Calu3 (cell line): ENCODE results near the gene PI4KA. TPM values are rescaled to one million over a fixed set of nuclear protein-coding genes. Genes with fewer than 3 reads are reported as not detected.

Experiments used
- BruUV-seq: library from RNA; stranded (reverse); fragments of 400-500 nt; replicated peaks from 2 replicates; lab custom pipeline; 2021; lab: Mats Ljungman, UMichigan
- CTCF ChIA-PET: fragments of 300-600 bp; sonication (Branson Sonifier 250); formaldehyde crosslinking; loops from one replicate; lab custom pipeline; 2022; ENCODE audit warnings: antibody characterized with exemption; lab: Charles Lee
- DNase-seq: peaks from one replicate; pipeline ENCODE4 v3.0.0; 2022
- H3K27ac Mint-ChIP-seq: one replicate; pipeline ENCODE4 v1.8.0; 2022; ENCODE audit warnings: mixed read lengths; ENCODE audit not compliant: unreplicated experiment
- H3K27me3 Mint-ChIP-seq: one replicate; pipeline ENCODE4 v1.8.0; 2022; ENCODE audit warnings: mixed read lengths; ENCODE audit not compliant: unreplicated experiment
- H3K36me3 Mint-ChIP-seq: one replicate; pipeline ENCODE4 v1.8.0; 2022; ENCODE audit warnings: mild to moderate bottlenecking, moderate library complexity, mixed read lengths; ENCODE audit not compliant: insufficient read depth, unreplicated experiment
- H3K4me1 Mint-ChIP-seq: one replicate; pipeline ENCODE4 v1.8.0; 2022; ENCODE audit warnings: mild to moderate bottlenecking, low read depth, mixed read lengths; ENCODE audit not compliant: unreplicated experiment
- H3K4me3 Mint-ChIP-seq: one replicate; pipeline ENCODE4 v1.8.0; 2022; ENCODE audit warnings: mild to moderate bottlenecking, low read depth, moderate library complexity, mixed read lengths; ENCODE audit not compliant: unreplicated experiment
- H3K9me3 Mint-ChIP-seq: one replicate; pipeline ENCODE4 v1.8.0; 2022; ENCODE audit warnings: low read depth, mixed read lengths; ENCODE audit not compliant: unreplicated experiment
- CTCF ChIP-seq: fragments of 200-600 bp; IDR thresholded peaks from one replicate; pipeline ENCODE4 v1.8.0; 2022; ENCODE audit warnings: antibody characterized with exemption; ENCODE audit not compliant: unreplicated experiment
- intact Hi-C: fragments of 100-400 bp; cut with micrococcal nuclease; formaldehyde crosslinking; loops from one replicate; pipeline ENCODE4 v1.10.0; 2022; ENCODE audit not compliant: unreplicated experiment
- total RNA-seq: library from RNA; stranded (reverse); gene quantifications from 2 replicates; pipeline ENCODE4 v1.2.3, GENCODE V29; 2022

PI4KA gene
- total RNA-seq, 1 experiment from 2014 or later, result 77.9 TPM

GRCh38 chr22:20881869-20882815 lies 23.5 kb upstream of the PI4KA start:
- no peak overlapping the region for H3K4me3 Mint-ChIP-seq
- no peaks in the 10 kb centered on the region for H3K9me3 Mint-ChIP-seq
- intact Hi-C loops, result no loop called here
- no peak for TF ChIP-seq CTCF
- DNase-seq, result no peak
- peaks cover 20% of the 10 kb centered on the region for H3K36me3 Mint-ChIP-seq
- H3K4me1 Mint-ChIP-seq, result peaks cover 32% of the 10 kb centered on the region
- CTCF ChIA-PET, result interaction anchor here (1.2 to 1.5 kb wide), 2 partner anchors 69 to 221 kb away, joined by 4 read pairs; no protein-coding TSS in a partner anchor
- H3K27me3 Mint-ChIP-seq, result no peaks in the 10 kb centered on the region
- no TSS peak for BruUV-seq
- no peak overlapping the region for H3K27ac Mint-ChIP-seq

GRCh38 chr22:20881231-20881630 lies 22.6 kb upstream of the PI4KA start:
- CTCF ChIA-PET, result interaction anchor here (0.6 to 1.5 kb wide), 6 partner anchors 31 to 222 kb away, joined by 3 to 4 read pairs (median 4); no protein-coding TSS in a partner anchor
- intact Hi-C loops, result no loop called here
- H3K27me3 Mint-ChIP-seq, result no peaks in the 10 kb centered on the region
- no peak for TF ChIP-seq CTCF
- H3K4me1 Mint-ChIP-seq, result peaks cover 32% of the 10 kb centered on the region
- DNase-seq, result peak; percentile 67
- H3K4me3 Mint-ChIP-seq, result no peak overlapping the region
- no TSS peak for BruUV-seq
- H3K9me3 Mint-ChIP-seq, result no peaks in the 10 kb centered on the region
- H3K27ac Mint-ChIP-seq, result peak overlapping the region; percentile 40
- peaks cover 19% of the 10 kb centered on the region for H3K36me3 Mint-ChIP-seq

- no peaks in the 10 kb centered on the region for H3K9me3 Mint-ChIP-seq
- H3K27ac Mint-ChIP-seq, result no peak overlapping the region
- BruUV-seq, result no TSS peak
- H3K27me3 Mint-ChIP-seq, result no peaks in the 10 kb centered on the region
- intact Hi-C loops, result no loop called here
- no peak for TF ChIP-seq CTCF
- no peak overlapping the region for H3K4me3 Mint-ChIP-seq
- peaks cover 18% of the 10 kb centered on the region for H3K36me3 Mint-ChIP-seq
- DNase-seq, result no peak
- peaks cover 20% of the 10 kb centered on the region for H3K4me1 Mint-ChIP-seq
- CTCF ChIA-PET, result interaction anchor here (0.7 kb wide), 1 partner anchor 15 kb away, joined by 3 read pairs; no protein-coding TSS in a partner anchor
Measured at GRCh38 chr22:20877715-20878114, 19.1 kb upstream of the PI4KA start.

GRCh38 chr22:20875296-20875695 lies 16.7 kb upstream of the PI4KA start:
- intact Hi-C loops, result no loop called here
- no peak overlapping the region for H3K27ac Mint-ChIP-seq

More at GRCh38 chr22:20875296-20875695, 16.7 kb upstream of the PI4KA start:
- Mint-ChIP-seq H3K36me3 (peaks cover 14% of the 10 kb centered on the region), H3K4me1 (no peaks in the 10 kb centered on the region), H3K9me3 (no peaks in the 10 kb centered on the region), H3K27me3 (no peaks in the 10 kb centered on the region), H3K4me3 (no peak overlapping the region)
- BruUV-seq, result no TSS peak
- no peak for TF ChIP-seq CTCF
- CTCF ChIA-PET, result interaction anchor here (0.7 to 0.8 kb wide), 2 partner anchors 62 to 98 kb away, joined by 3 to 5 read pairs; no protein-coding TSS in a partner anchor
- no peak for DNase-seq
